ENCODE results near the gene DLGAP4.

The DLGAP4 gene

DNA sequence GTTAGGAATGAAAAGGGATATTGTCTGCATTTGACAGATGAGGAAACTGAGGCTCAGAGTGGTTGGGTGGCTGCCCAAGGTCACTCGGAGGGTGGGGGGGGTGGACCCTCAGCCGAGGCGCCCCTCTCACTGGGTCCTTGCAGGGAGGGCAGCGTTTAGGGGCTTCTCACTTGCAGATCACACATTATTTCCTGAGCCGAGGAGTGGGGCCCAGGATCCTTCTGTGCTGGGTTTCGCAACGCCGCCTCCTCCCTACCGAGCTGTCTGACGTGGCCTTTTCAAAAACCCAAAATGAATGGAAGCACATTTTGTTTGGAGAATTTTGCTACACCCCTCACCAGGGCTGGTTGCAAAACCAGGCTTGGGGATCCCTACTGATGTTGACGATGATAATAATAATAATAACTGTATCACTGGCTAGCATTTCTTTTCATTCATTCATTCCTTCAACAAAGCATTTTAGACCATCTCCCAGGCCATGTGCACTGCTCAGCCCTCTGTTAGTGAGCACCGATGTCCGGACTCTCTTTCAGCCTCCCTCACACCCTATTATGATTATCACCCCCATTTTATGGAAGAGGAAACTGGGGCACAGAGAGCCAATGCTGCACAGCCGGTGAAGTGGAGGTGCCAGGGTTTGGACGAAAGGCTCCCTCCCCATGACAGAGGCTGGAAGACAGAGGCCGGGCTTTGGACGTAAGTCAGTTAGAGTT lies 5.2 kb downstream of the DLGAP4 start:
- TF ChIP-seq, protein P1, sequence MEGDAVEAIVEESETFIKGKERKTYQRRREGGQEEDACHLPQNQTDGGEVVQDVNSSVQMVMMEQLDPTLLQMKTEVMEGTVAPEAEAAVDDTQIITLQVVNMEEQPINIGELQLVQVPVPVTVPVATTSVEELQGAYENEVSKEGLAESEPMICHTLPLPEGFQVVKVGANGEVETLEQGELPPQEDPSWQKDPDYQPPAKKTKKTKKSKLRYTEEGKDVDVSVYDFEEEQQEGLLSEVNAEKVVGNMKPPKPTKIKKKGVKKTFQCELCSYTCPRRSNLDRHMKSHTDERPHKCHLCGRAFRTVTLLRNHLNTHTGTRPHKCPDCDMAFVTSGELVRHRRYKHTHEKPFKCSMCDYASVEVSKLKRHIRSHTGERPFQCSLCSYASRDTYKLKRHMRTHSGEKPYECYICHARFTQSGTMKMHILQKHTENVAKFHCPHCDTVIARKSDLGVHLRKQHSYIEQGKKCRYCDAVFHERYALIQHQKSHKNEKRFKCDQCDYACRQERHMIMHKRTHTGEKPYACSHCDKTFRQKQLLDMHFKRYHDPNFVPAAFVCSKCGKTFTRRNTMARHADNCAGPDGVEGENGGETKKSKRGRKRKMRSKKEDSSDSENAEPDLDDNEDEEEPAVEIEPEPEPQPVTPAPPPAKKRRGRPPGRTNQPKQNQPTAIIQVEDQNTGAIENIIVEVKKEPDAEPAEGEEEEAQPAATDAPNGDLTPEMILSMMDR (conservative IDR thresholded peaks at IDR 0.05): no peak
- H3K27ac ChIP-seq: no peak overlapping the region

DNA sequence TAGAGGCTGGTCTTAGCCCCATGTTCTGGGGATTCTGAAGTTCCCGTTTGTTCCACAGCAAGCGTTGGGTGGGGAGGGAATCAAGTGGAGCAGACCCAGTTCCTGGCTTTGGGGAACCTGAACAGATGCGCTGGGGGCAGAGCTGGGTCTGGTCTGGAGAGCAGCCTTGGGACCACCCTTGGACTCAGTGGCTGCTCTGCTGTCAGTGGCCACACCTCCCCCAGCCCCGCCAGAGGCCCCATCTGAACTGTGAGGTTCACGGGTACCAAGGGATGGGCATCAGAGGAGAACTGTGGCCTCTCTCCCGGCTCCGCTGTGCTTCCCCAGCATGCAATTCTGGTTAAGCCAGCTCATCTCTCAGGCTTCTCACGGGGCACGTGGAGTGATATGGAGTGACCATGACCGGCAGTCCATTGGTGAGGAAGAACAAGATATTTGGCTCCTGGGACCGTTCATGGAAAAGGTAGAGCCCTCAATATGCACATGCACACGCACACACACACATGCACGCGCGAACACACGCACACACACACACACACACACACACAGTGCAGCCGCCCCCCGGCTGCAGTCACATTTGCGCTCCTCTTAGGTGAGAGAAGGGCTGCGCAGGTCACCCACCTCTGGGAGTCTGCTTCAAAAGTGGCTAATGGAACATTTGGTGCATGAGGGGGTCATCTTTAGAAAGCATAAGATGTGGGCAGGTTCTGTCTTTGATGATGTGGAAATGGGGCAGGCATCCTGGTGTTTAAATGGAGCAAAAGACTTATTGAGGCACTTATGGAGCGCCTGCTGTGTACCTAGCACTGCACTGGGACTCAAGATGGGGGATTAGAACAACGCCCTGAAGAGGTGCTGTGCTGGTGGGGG lies 6.0 kb downstream of the DLGAP4 start:
- H3K27ac ChIP-seq: no peak overlapping the region
- TF ChIP-seq, protein P1 (conservative IDR thresholded peaks at IDR 0.05): no peak

DNA sequence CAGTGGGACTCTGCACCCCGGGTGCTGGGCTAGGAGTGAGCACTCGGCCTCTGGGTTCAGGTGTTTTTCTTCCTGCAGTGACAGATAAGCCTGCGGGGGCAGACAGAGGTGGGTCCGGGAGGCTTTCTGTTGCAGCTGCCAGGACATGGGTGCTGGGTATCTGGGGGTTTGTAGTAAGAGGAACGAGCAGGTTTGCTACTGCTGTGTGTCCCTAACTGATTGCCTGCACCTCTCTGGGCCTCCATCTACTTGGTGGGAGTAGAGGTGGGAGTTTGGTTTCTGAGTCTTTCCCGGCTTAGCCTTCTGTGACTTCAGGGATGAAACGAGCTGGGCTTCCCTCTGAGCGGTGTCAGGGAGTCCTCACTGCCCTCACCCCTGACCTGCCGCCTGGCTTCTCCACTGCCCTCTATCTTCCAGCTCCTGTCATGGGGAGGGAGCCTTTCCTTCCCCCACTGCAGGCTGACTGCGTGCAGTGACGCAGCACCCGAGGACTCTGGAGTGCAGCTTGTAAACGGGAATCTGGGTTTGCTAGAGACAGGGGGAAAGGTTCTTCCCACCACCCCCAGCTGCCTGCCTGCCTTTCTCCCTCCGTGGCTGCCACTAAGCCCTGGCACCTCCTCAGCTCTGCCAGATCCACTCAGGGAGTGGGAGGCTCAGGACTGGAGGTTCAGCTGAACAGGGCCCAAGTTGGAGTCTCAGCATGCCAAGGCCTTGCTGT lies 6.7 kb downstream of the DLGAP4 start:
- TF ChIP-seq, protein P1 (conservative IDR thresholded peaks at IDR 0.05): no peak
- no peak overlapping the region for H3K27ac ChIP-seq

DNA sequence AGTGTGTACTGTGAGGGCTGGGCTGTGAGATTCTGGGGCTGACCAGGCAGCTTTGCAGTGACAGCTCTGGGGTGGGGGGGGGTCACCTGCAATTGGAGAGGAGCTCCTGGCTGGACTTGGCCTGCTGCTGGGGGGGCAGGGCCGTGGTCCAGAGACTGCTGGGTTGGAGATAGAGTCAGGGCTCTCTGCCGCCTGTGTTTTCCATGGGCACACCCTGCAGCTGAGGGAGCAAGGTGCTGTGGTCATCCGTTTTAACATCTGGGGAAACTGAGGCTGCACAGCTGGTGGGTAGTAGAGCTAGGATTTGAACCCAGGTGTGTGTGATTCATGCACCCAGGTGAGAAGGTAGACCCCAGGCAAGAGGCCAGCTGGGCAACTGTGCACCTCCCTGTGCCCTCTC lies 7.3 kb downstream of the DLGAP4 start:
- TF ChIP-seq, protein P1 (conservative IDR thresholded peaks at IDR 0.05): no peak
- H3K27ac ChIP-seq: no peak overlapping the region

DNA sequence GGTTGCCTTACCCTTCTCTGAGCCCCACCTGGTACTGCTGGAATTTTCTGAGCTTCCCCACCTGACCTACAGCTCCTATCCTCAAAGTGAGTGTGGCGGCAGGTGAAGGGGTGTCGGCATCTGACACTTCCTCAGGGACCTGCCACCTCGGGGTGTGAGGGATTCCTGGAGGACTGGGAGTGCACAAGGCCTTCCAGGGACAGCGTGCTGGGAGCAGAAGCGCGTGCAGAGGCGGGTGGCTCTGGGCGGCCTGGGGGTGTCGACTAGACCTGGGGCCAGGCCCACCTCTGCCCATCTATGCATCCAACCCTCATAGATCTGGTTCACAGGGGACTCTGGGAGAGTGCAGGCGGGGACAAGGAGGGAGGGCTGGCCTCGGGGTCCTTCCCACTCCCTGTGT lies 7.8 kb downstream of the DLGAP4 start:
- TF ChIP-seq, protein P1 (conservative IDR thresholded peaks at IDR 0.05): no peak
- no peak overlapping the region for H3K27ac ChIP-seq

DNA sequence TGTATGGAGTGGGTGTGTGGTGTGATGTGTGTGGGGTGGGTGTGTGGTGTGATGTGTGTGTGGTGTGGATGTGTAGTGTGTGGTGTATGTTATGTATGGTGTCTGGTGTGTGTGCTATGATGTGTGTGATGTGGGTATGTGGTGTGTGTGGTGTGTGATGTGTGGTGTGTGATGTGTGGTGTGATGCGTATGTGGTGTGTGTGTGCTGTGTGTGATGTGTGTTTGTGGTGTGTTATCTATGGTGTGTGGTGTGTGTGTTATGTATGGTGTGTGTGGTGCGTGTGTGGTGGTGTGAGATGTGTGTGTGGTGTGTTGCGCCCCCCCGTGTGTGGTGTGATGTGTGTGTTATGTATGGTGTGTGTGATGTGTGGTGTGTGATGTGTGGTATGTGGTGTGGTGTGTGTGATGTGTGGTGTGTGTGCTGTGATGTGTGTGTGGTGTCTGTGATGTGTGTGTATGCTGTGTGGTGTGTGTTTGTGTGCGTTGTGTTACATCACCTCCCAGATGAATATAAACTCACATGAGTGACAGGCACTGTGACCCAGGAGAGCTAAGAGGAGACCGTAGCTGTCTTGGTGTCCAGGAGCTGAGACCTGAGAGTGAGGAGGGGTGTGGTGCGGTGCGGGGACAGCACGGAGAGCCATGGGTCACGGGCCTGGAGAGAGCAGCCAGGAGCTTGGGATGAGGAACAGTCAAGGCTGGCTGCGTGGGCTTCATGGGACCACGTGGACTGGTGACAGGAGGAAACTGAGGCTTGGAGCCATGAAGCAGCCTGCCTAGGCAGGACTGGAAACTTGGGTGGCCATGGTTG lies 8.8 kb downstream of the DLGAP4 start:
- no peak overlapping the region for H3K27ac ChIP-seq

More for the DNA sequence above, 8.8 kb downstream of the DLGAP4 start:
- TF ChIP-seq, protein P1 (conservative IDR thresholded peaks at IDR 0.05): no peak
